ENCODE results near the gene MFSD1. TPM values are rescaled to one million over a fixed set of nuclear protein-coding genes. Genes with fewer than 3 reads are reported as not detected.

The MFSD1 gene
- total RNA-seq, 2 donors from 2014 or later: 114 to 128 TPM

DNA sequence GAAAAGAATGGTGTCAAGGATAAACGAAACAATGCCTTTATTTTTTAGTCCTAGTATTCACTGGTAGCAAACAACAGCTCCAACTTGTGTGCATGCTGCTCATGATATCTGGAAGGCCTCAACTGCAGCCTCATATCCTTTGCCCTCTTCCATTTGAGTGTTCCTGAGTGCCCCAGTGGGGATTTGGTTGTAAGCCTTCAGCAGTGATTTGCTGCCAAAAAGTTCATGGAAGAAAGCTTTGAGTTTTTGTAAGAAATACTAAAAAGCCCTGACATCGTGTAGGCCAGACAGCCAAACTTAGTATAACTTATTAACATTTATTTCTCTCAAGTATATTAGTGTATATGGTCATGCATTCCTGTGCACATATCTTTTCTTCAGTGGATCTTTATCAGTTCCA is 30.0 kb downstream of the MFSD1 start:
- H3K4me3 ChIP-seq: no peak overlapping the region
- H3K9me3 ChIP-seq: no peaks in the 10 kb centered on the region
- H3K27me3 ChIP-seq (replicated peaks; ENCODE audit: insufficient read depth): no peaks in the 10 kb centered on the region
- no peaks in the 10 kb centered on the region for H3K4me1 ChIP-seq (ENCODE audit: control insufficient read depth in 1 of 2, low read depth in 2 of 2)
- DNase-seq (ENCODE audit: low spot score) (no peak), ATAC-seq (ENCODE audit: insufficient number of reproducible peaks, low FRiP score, low read depth) (no peak)
- peaks cover 13% of the 10 kb centered on the region for H3K36me3 ChIP-seq
- H3K27ac ChIP-seq: no peak overlapping the region
- no peak for TF ChIP-seq CTCF (IDR thresholded peaks at IDR 0.05)

- Histone ChIP-seq H3K36me3 (peaks cover 7% of the 10 kb centered on the region), H3K4me3 (no peak overlapping the region), H3K4me1 (ENCODE audit: control insufficient read depth in 1 of 2, low read depth in 2 of 2) (no peaks in the 10 kb centered on the region), H3K27ac (no peak overlapping the region), H3K9me3 (no peaks in the 10 kb centered on the region), H3K27me3 (replicated peaks; ENCODE audit: insufficient read depth) (no peaks in the 10 kb centered on the region)
- ATAC-seq (ENCODE audit: insufficient number of reproducible peaks, low FRiP score, low read depth) (no peak), DNase-seq (ENCODE audit: low spot score) (no peak)
- no peak for TF ChIP-seq CTCF (IDR thresholded peaks at IDR 0.05)
Measured at GRCh38 chr3:158835631-158836030, 33.8 kb downstream of the MFSD1 start.

- no peak overlapping the region for H3K27ac ChIP-seq
- TF ChIP-seq CTCF (IDR thresholded peaks at IDR 0.05): no peak
- no peaks in the 10 kb centered on the region for H3K4me1 ChIP-seq (ENCODE audit: control insufficient read depth in 1 of 2, low read depth in 2 of 2)
- no peak overlapping the region for H3K4me3 ChIP-seq
- peaks cover 5% of the 10 kb centered on the region for H3K36me3 ChIP-seq
- ATAC-seq (ENCODE audit: insufficient number of reproducible peaks, low FRiP score, low read depth): no peak
- DNase-seq (ENCODE audit: low spot score): no peak
- no peaks in the 10 kb centered on the region for H3K9me3 ChIP-seq
- no peaks in the 10 kb centered on the region for H3K27me3 ChIP-seq (replicated peaks; ENCODE audit: insufficient read depth)
Measured at GRCh38 chr3:158836312-158836711, 34.5 kb downstream of the MFSD1 start.

DNA sequence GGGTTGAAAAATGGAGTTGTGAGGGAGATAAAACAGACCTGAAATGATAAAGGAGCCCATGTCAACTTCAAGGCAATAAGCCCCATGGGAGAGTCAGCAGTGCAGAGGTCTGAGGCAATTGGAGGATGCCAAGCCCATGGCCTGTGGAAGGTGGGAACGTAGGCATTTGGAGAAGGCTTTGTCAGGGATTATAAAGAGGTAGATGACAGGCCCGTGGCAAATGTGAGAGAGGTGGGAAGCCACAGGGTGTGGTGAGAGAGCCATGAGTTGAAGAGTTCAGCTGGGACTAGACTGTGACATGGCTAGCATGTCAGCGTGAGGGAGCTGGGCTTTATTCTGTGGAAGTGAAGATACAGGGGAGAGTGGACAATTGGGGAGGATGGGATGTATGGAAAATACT is 35.4 kb downstream of the MFSD1 start:
- no peak for TF ChIP-seq CTCF (IDR thresholded peaks at IDR 0.05)
- no peak overlapping the region for H3K27ac ChIP-seq
- no peaks in the 10 kb centered on the region for H3K4me1 ChIP-seq (ENCODE audit: control insufficient read depth in 1 of 2, low read depth in 2 of 2)
- DNase-seq (ENCODE audit: low spot score) (no peak), ATAC-seq (ENCODE audit: insufficient number of reproducible peaks, low FRiP score, low read depth) (no peak)
- H3K9me3 ChIP-seq: no peaks in the 10 kb centered on the region
- H3K36me3 ChIP-seq: no peaks in the 10 kb centered on the region
- no peak overlapping the region for H3K4me3 ChIP-seq
- H3K27me3 ChIP-seq (replicated peaks; ENCODE audit: insufficient read depth): no peaks in the 10 kb centered on the region

GRCh38 chr3:158839966-158840365 is 38.1 kb downstream of the MFSD1 start:
- Histone ChIP-seq H3K9me3 (no peaks in the 10 kb centered on the region), H3K27me3 (replicated peaks; ENCODE audit: insufficient read depth) (no peaks in the 10 kb centered on the region), H3K4me3 (no peak overlapping the region), H3K27ac (no peak overlapping the region), H3K36me3 (no peaks in the 10 kb centered on the region), H3K4me1 (ENCODE audit: control insufficient read depth in 1 of 2, low read depth in 2 of 2) (no peaks in the 10 kb centered on the region)
- ATAC-seq (ENCODE audit: insufficient number of reproducible peaks, low FRiP score, low read depth): no peak
- DNase-seq (ENCODE audit: low spot score): no peak
- TF ChIP-seq CTCF (IDR thresholded peaks at IDR 0.05): no peak

Data from thoracic aorta (tissue), 2 donors.